Measurements from ENCODE around the gene TMEM79. TPM values are rescaled to one million over a fixed set of nuclear protein-coding genes. Genes with fewer than 3 reads are reported as not detected.

TMEM79 gene
- total and polyA plus RNA-seq, 2 donors (not counting 3 experiments of a cell fraction or from before 2014, with no cell fraction given): 3.0 to 4.8 TPM

GRCh38 chr1:156276532-156276931 is 7.6 kb upstream of the TMEM79 start:
- peaks cover 6% of the 10 kb centered on the region for H3K4me1 ChIP-seq (ENCODE audit: control insufficient read depth, extremely low read depth, insufficient read depth, low read length)
- no peaks in the 10 kb centered on the region for H3K9me1 ChIP-seq (replicated peaks; ENCODE audit: control insufficient read depth, extremely low read depth, insufficient read depth, low read length)
- H2AFZ ChIP-seq (ENCODE audit: low read depth, low read length): no peak overlapping the region
- no peak overlapping the region for H3K9ac ChIP-seq (replicated peaks; ENCODE audit: extremely low read depth, insufficient read depth, low read length)
- POLR2A ChIA-PET: interaction anchor here (0.7 kb wide), 1 partner anchor 17 kb away, joined by 4 read pairs; no protein-coding TSS in a partner anchor
- no peak for TF ChIP-seq POLR2AphosphoS5 (IDR thresholded peaks at IDR 0.05; ENCODE audit: insufficient read depth, low read depth, low read length)
- no peak for TF ChIP-seq FOS (IDR thresholded peaks at IDR 0.05; ENCODE audit: borderline replicate concordance, insufficient read depth, low read length)
- TF ChIP-seq POLR2A (IDR thresholded peaks at IDR 0.05; ENCODE audit: low read depth, low read length): no peak
- TF ChIP-seq JUN (IDR thresholded peaks at IDR 0.05; ENCODE audit: borderline replicate concordance, insufficient read depth, insufficient read length, low read depth): no peak
- no peak for TF ChIP-seq CTCF (IDR thresholded peaks at IDR 0.05; ENCODE audit: extremely low read depth in 1 of 2, insufficient read depth in 1 of 2, low read depth in 1 of 2, low read length in 2 of 2)
- TF ChIP-seq EZH2 (IDR thresholded peaks at IDR 0.05; ENCODE audit: borderline replicate concordance, low read depth, low read length, severe bottlenecking): no peak
- TF ChIP-seq MAX (IDR thresholded peaks at IDR 0.05; ENCODE audit: insufficient read depth, insufficient read length): no peak
- TF ChIP-seq MYC (IDR thresholded peaks at IDR 0.05; ENCODE audit: low read depth, low read length): no peak
- TF ChIP-seq GATA2 (IDR thresholded peaks at IDR 0.05; ENCODE audit: insufficient read depth, insufficient read length, low read depth, low read length): no peak
- dilution Hi-C loops (cut with MboI; ENCODE audit: extremely low pct_ligation_motif_present, low sequenced_read_pairs): no loop called here
- H3K9me3 ChIP-seq (replicated peaks; ENCODE audit: control insufficient read depth, insufficient read depth, low read length): no peaks in the 10 kb centered on the region
- H4K20me1 ChIP-seq (replicated peaks; ENCODE audit: control insufficient read depth, extremely low read depth, insufficient read depth, low read length): peaks cover 2% of the 10 kb centered on the region
- DNase-seq (ENCODE audit: low read depth, low spot score) (no peak), FAIRE-seq (no peak)
- H3K27me3 ChIP-seq (ENCODE audit: control insufficient read depth in 2 of 2, insufficient read depth in 2 of 2, low read length in 2 of 2): no peaks in the 10 kb centered on the region
- no peak overlapping the region for H3K27ac ChIP-seq (ENCODE audit: insufficient read depth, low read depth, low read length)
- no peak overlapping the region for H3K4me2 ChIP-seq (ENCODE audit: insufficient read depth, low read length)
- CTCF ChIA-PET: no interaction called here
- no peak overlapping the region for H3K4me3 ChIP-seq (replicated peaks in 1 of 3; ENCODE audit: insufficient read depth in 1 of 3, low read depth in 1 of 3, low read length in 3 of 3)
- peaks cover 35% of the 10 kb centered on the region for H3K79me2 ChIP-seq (ENCODE audit: control insufficient read depth, insufficient read depth, low read length)
- intact Hi-C loops (cut with micrococcal nuclease): no loop called here
- no TSS peak for BruUV-seq (replicated peaks)
- H3K36me3 ChIP-seq (ENCODE audit: control insufficient read depth in 2 of 2, extremely low read depth in 1 of 2, insufficient read depth in 2 of 2, low read length in 2 of 2): peaks cover 21 to 43% of the 10 kb centered on the region in 2 experiments
